PC-3 (cell line): ENCODE data around the gene PRSS3.

Experiments used
- CTCF ChIP-seq: fragments of 300-600 bp; sonication (generic); conservative IDR thresholded peaks from 2 replicates; pipeline ENCODE4 v1.5.1; 2017; ENCODE audit warnings: antibody characterized with exemption, low read depth, mild to moderate bottlenecking, low read length
- EZH2 ChIP-seq: fragments of 300-600 bp; sonication (generic); IDR thresholded peaks from one replicate; pipeline ENCODE4 v1.6.1; 2017; ENCODE audit warnings: antibody characterized with exemption, mild to moderate bottlenecking, low read length; ENCODE audit not compliant: unreplicated experiment
- EZH2phosphoT487 ChIP-seq: fragments of 300-600 bp; sonication (generic); IDR thresholded peaks from 2 replicates; pipeline ENCODE4 v1.6.1; 2018; ENCODE audit warnings: mild to moderate bottlenecking, antibody characterized with exemption, low read length, borderline replicate concordance

GRCh38 chr9:33795281-33795680 is at the start of gene PRSS3:
- TF ChIP-seq CTCF (no peak), EZH2 (no peak), EZH2phosphoT487 (no peak)
